HG03342 (cell line): Measurements from ENCODE around the gene CYP2S1.
"Not testable (repeated sequence)": the region's sequence is repeated elsewhere in the genome, so short reads cannot be mapped to it uniquely, and the experiment has no call there.

Experiments used
- ATAC-seq: cut with Tn5 transposase; IDR thresholded peaks from one replicate; pipeline ENCODE4 v1.9.1; 2021; ENCODE audit warnings: mild to moderate bottlenecking, moderate library complexity; ENCODE audit not compliant: unreplicated experiment

Gene CYP2S1, protein sequence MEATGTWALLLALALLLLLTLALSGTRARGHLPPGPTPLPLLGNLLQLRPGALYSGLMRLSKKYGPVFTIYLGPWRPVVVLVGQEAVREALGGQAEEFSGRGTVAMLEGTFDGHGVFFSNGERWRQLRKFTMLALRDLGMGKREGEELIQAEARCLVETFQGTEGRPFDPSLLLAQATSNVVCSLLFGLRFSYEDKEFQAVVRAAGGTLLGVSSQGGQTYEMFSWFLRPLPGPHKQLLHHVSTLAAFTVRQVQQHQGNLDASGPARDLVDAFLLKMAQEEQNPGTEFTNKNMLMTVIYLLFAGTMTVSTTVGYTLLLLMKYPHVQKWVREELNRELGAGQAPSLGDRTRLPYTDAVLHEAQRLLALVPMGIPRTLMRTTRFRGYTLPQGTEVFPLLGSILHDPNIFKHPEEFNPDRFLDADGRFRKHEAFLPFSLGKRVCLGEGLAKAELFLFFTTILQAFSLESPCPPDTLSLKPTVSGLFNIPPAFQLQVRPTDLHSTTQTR

DNA sequence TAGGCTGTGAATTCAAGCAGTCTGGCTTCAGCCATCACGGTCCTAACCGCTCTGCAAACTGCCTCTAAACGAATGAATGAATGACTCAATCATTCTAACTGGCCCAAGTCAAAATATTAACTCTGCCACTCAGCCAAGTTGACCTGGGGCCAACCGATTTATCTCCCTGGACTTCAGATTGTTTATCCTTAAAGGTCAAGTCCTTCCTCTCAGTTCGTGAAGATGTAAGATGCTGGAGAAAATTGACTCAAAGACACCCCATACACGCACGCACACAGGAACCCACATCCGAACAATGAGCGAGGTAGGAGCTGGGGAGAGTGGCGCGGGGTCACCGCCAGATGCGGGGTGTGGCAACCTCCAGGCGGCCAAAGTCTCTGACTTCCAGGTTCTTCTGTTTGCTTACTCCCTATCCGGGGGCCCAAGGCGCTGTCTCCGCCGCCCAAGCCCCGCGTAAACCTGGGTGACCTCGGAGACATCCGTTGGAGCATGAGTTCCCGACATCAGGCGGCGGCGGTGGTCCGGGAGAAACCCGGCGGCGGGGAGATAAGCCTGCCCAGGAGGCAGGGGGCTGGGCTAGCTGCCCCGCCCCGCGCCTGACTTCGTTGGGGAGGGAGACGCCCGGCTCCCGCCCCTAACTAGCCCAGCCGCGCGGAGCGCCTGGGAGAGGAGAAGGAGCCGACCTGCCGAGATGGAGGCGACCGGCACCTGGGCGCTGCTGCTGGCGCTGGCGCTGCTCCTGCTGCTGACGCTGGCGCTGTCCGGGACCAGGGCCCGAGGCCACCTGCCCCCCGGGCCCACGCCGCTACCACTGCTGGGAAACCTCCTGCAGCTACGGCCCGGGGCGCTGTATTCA is at the start of gene CYP2S1:
TSS of gene CYP2S1 (plus strand) at position 646 of the 856 bp plus-strand sequence. CDS start at position 692, 46 bp downstream.
- no peak for ATAC-seq

GRCh38 chr19:41144403-41144802 is 48.6 kb upstream of the CYP2S1 start:
- no peak for ATAC-seq

GRCh38 chr19:41149831-41150230 is 43.2 kb upstream of the CYP2S1 start:
- ATAC-seq = no peak

- not testable (repeated sequence) for ATAC-seq
Observed at GRCh38 chr19:41150986-41151385, 42.0 kb upstream of the CYP2S1 start.

DNA sequence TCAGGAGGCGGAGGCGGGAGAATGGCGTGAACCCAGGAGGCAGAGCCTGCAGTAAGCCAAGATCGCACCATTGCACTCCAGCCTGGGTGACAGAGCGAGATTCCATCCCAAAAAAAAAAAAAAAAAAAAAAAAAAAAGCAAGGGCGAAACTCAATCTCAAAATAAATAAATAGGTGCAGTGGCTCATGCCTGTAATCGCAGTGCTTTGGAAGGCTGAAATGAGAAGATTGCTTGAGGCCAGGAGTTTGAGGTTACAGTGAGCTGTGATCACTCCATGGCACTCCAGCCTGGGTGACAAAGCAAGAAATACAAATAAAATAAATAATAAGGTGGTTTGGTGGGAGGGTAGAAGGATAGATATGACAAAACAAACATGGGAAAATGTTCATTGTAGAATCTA is 39.0 kb upstream of the CYP2S1 start:
- ATAC-seq = no peak

DNA sequence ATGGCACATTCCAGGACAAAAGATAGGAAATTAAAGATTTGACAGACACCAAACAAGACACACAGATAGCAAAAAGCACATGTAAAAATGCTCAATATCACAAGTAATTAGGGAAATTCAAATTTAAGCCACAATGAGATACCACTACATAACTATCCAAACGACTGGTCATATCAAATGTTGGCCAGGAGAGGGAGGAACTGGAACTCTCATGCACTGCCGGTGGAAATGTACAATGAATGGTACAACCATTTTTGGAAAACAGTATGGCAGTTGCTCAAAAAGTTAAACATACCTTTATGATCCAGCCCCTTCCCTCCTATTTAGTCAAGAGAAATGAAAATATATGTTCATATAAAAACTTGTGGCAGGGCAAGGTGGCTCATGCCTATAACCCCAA is 36.8 kb upstream of the CYP2S1 start:
- no peak for ATAC-seq

GRCh38 chr19:41159881-41160280 is 33.1 kb upstream of the CYP2S1 start:
- no peak for ATAC-seq

- no peak for ATAC-seq
Observed at GRCh38 chr19:41161903-41162302, 31.1 kb upstream of the CYP2S1 start.

DNA sequence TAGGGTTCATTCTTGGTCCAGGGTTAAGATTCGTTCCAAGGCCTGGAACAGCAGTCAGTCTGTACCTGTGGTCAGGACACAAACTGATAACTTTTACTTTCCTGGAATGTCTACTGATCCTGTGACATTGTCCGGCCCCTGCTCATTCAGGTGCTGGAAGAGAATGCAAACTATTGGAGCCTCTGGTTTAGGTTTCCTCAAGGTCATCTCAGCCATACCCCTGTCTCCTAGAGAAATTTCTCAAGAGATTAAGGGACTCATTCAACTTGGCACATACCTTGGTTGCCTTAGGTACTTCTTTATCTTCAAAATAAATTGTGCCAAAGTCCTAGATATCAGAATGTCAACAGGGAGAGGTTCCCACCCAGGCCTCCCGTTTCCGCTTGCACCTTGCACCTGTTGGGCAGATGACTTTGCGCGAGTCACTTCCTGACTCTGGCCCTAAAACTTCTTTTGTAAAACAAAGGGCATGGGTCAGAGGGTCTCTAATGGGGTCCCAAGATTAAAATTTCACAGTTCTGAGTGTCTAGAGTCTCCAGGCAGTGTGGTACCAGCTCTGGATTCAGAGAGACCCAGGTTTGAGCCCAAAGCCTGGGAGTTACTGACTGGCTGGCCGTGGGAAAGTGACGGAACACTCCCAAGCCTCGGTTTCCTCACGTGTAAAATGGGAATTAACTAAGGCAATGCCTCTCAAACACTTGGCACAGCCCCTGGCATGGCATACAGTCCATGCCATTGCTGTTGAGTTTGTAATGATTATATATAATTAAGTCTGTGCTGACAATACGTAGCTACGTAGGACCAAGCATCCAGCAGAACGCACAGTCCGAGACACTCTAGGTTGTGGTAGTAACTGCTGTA is 25.8 kb upstream of the CYP2S1 start:
- ATAC-seq = no peak

GRCh38 chr19:41172297-41173164 is 20.5 kb upstream of the CYP2S1 start:
- ATAC-seq = no peak

DNA sequence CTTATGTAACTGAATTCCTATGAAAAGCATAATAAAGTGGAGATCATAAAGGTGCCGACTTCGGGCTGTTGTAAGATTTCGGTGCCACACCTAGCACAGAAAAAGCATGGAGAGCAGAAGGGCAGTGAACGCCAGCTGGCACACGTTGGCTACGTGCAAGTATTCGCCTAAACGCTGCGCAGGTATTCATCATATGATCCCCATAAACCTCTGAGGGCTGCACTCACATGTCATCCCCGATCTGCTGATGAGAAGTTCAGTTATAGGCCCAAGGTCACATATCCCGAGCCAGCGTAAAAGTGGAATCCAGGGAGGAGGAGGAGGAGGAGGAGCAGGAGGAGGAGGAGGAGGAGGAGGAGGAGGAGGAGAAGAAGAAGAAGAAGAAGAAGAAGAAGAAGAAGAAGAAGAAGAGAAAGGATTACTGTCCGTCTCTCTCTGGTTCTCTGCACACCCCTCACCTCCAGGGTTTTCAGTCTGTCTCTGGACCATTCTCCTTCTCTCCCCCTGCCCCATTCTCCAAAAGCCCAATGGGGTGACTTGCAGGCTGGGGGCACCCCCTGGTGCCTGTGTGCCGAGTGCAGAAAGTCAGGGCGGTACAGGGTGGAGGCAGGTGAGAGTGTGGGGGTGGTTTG is 18.6 kb upstream of the CYP2S1 start:
- no peak for ATAC-seq

DNA sequence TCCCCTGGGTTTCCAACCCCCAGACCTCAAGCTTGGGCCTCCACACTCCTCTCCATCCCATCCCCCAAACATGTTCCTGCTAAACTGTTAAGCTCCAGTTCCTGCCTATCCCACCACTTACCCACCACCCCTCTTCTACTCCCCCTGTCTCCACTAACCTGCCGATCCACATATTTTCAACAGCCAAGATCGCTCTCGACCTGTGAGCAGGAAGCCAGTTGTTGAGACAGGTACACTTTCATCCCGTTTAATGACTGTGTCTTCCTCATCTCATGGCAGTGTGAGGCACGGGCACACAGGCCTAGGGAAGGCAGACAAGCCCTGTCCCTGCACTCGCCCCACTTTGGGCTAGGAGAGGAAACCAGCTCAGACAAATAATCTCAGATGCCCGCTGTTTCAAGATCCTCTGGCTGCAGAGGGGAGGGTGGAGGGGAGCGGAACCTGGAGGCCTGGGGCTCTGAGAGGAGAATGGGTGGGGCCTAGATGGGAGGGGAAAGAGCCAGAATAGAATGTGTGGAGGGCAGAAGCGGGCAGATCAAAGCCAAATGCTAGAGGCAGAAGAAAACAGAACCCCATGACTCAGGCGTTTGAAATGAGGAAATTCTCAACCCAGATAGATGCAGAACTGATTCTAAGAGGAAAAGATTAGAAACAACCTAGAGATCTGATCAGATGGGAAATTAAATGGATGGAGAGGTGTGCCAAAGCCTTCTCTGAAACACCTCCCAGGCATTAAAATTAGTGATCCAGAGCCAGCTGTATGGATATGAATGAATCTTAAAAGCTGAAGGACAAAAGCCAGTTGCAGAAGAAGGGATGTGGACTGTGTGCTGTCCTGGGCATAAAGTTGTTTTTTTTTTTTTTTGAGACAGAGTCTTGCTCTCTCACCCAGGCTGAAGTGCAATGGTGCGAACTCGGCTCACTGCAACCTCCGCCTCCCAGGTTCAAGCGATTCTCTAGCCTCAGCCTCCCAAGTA is 16.9 kb upstream of the CYP2S1 start:
- no peak for ATAC-seq

DNA sequence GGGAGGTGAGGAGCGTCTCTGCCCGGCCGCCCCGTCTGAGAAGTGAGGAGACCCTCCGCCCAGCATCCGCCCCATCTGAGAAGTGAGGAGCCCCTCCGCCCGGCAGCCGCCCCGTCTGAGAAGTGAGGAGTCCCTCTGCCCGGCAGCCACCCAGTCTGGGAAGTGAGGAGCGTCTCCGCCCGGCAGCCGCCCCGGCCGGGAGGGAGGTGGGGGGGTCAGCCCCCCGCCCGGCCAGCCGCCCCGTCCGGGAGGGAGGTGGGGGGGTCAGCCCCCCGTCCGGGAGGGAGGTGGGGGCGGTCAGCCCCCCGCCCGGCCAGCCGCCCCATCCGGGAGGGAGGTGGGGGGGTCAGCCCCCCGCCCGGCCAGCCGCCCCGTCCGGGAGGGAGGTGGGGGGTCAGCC is 12.8 kb upstream of the CYP2S1 start:
- not testable (repeated sequence) for ATAC-seq

DNA sequence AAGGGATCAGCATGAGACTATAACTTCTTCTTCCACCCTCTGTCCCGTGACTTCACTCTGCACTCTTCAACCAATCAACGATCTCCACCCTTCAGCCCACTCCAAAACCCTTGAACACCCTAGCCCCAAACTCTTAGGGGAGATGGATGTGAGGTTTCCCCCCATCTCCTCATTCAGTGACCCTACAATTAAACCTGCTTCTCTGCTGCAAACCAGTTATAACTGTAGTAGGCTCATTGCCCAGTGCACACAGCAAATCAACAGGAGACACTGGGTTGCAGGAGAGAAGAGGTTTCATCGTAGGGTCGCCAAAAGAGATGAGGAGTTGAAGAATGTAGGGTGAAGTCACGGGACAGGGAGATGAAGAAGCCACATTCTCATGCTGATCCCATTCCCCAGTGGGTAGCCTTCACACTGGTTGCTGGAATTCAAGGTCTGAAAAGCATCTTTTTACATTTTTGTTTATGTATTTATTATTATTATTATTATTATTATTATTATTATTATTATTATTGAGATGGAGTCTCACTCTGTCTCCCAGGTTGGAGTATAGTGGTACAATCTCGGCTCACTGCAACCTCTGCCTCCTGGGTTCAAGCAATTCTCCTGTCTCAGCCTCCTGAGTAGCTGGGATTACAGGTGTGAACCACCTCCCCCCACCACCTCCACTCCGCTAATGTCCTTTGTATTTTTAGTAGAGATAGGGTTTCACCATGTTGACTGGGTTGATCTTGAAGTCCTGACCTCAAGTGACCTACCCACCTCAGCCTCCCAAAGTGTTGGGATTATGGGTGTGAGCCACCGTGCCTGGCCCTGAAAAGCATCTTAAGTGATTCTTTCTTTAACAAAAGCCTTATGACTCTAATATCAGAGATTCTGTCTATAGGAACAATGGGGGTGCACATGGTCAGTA is 5.8 kb upstream of the CYP2S1 start:
- no peak for ATAC-seq

- no peak for ATAC-seq
Observed at GRCh38 chr19:41187884-41188279, 5.1 kb upstream of the CYP2S1 start.

- no peak for ATAC-seq
Observed at GRCh38 chr19:41189425-41190065, 3.5 kb upstream of the CYP2S1 start.
